ENCODE data around the gene SWI5. TPM values are rescaled to one million over a fixed set of nuclear protein-coding genes. Genes with fewer than 3 reads are reported as not detected.
A peak's percentile ranks its signal among the peaks of the same experiment; 100 is the strongest.
"Not testable (repeated sequence)": the region's sequence is repeated elsewhere in the genome, so short reads cannot be mapped to it uniquely, and the experiment has no call there.

SWI5 gene
- total RNA-seq, result 30.0 and 30.7 TPM in 2 replicates

DNA sequence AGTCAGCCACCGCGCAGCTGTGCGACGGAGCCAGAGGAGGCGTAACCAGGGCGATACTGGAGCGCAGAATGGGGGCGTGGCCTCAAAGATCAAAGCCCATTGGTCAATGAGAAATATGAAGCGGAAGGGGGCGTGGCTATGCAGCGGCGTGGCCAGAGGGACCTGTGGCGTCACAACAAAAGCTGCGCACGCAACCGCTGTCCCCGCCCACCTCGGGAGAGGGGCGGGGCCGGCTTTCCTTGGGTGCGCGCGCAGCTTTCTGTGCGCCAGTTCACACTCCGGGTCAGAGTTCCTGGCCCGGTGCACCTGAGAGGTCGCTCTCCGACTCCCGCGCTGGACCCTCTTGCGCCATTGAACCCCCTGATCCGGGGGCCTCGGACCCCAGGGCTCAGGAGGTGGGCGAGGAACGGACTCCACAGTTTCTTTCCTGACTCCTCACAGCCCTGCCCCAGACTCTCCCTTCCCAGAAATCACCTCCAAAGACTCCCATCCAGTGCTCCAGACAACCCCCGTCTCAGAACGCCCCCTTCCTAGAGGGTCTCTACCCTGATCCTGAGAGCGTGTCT is at the start of gene SWI5:
TSS of gene SWI5 (plus strand) at position 269 of the 566 bp plus-strand sequence.
- no peak for FAIRE-seq
- DNase-seq (ENCODE audit: low read depth), result peak; percentile 96
- Histone ChIP-seq H3K4me3 (ENCODE audit: low read depth, low read length) (peak within 1 kb of the TSS; percentile 91), H3K27me3 (ENCODE audit: control insufficient read depth, insufficient read depth, low read length) (no peaks in the 10 kb centered on the region), H3K36me3 (ENCODE audit: control insufficient read depth, insufficient read depth, low read length) (peaks cover 2% of the 10 kb centered on the region)
- TF ChIP-seq, protein P1, sequence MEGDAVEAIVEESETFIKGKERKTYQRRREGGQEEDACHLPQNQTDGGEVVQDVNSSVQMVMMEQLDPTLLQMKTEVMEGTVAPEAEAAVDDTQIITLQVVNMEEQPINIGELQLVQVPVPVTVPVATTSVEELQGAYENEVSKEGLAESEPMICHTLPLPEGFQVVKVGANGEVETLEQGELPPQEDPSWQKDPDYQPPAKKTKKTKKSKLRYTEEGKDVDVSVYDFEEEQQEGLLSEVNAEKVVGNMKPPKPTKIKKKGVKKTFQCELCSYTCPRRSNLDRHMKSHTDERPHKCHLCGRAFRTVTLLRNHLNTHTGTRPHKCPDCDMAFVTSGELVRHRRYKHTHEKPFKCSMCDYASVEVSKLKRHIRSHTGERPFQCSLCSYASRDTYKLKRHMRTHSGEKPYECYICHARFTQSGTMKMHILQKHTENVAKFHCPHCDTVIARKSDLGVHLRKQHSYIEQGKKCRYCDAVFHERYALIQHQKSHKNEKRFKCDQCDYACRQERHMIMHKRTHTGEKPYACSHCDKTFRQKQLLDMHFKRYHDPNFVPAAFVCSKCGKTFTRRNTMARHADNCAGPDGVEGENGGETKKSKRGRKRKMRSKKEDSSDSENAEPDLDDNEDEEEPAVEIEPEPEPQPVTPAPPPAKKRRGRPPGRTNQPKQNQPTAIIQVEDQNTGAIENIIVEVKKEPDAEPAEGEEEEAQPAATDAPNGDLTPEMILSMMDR (IDR thresholded peaks at IDR 0.05; ENCODE audit: insufficient read depth, low read length, severe bottlenecking), result no peak

DNA sequence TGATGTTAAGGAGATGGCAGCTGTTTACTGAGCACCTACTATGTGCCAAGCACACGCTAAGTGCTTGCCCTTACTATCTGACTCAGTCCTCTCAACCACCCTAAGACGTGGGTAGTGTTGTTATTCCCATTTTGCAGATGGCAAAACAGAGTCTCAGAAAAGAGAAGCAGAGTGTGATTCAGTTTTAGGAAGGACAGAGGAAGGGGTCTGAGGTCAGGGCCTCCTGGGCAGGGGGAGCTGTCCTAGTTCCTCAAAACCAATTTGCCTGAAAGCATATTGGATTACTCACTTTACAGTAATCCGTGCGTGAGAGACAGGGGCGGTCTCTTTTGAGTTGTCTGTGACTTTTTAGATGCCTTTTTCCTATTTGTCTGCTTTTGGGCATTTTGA is 49.7 kb upstream of the SWI5 start:
- Histone ChIP-seq H3K4me3 (ENCODE audit: low read depth, low read length) (no peak overlapping the region), H3K36me3 (ENCODE audit: control insufficient read depth, insufficient read depth, low read length) (no peaks in the 10 kb centered on the region), H3K27me3 (ENCODE audit: control insufficient read depth, insufficient read depth, low read length) (peaks cover 2% of the 10 kb centered on the region)
- no peak for FAIRE-seq
- TF ChIP-seq, protein P1 (IDR thresholded peaks at IDR 0.05; ENCODE audit: insufficient read depth, low read length, severe bottlenecking), result no peak
- DNase-seq (ENCODE audit: low read depth), result no peak

DNA sequence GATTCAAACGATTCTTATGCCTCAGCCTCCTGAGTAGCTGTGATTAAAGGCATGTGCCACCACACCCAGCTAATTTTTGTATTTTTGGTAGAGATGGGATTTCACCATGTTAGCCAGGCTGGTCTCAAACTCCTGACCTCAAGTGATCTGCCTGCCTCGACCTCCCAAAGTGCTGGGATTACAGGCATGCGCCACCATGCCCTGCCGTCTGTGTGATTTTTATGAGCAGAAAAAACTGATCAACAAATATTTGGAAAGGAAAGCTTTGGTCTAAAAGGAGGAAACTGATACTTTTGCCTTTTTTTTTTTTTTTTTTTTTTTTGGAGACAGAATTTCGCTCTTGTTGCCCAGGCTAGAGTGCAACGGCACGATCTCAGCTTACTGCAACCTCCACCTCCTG is 45.2 kb upstream of the SWI5 start:
- H3K4me3 ChIP-seq (ENCODE audit: low read depth, low read length); DNase-seq (ENCODE audit: low read depth); H3K36me3 ChIP-seq (ENCODE audit: control insufficient read depth, insufficient read depth, low read length); FAIRE-seq; H3K27me3 ChIP-seq (ENCODE audit: control insufficient read depth, insufficient read depth, low read length): not testable (repeated sequence)

DNA sequence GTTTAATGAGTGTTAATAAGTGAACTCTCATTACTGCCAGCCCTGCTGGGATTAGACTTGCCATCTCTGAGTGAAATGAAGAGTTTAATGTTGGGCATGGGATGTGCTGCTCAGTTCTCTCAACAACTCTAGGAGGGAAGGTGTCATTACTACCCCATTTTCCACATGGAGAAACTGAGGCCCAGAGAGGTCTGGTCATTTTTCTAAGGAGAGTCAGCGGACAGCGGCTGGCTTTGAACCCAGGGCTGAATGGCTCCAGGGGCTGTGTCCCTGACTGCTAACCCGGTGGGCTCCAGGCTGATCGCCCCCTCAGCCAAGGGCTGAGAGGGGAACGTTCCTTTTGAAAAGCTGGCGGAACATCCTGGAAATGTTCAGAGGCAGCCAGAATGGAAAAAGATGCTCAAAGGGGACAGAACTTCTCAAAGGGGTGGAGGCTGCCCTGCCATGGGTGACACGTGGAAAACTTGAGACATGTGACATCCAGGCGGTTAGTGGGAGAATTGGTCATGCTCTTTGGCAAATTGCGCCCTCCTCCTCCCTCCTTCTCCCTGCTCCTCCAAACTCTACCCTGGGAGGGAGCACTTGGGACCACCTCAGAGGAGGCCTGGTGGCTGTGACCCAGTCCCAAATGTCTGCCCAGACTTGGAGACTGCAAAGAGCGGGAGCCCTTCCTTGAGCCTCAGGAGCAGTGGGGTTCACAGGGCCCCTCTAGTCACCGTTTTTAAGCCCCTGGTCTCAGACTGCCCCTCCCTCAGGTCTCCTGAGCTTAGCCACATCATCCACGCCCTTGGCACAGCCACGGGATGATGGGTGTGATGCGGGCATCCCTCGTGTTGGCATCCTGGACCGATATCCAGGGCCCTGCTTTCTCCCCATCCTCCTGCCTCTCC is 44.2 kb upstream of the SWI5 start:
- H3K4me3 ChIP-seq (ENCODE audit: low read depth, low read length), result no peak overlapping the region
- no peaks in the 10 kb centered on the region for H3K36me3 ChIP-seq (ENCODE audit: control insufficient read depth, insufficient read depth, low read length)
- no peak for DNase-seq (ENCODE audit: low read depth)
- FAIRE-seq, result no peak
- TF ChIP-seq, protein P1 (IDR thresholded peaks at IDR 0.05; ENCODE audit: insufficient read depth, low read length, severe bottlenecking), result no peak
- no peaks in the 10 kb centered on the region for H3K27me3 ChIP-seq (ENCODE audit: control insufficient read depth, insufficient read depth, low read length)

DNA sequence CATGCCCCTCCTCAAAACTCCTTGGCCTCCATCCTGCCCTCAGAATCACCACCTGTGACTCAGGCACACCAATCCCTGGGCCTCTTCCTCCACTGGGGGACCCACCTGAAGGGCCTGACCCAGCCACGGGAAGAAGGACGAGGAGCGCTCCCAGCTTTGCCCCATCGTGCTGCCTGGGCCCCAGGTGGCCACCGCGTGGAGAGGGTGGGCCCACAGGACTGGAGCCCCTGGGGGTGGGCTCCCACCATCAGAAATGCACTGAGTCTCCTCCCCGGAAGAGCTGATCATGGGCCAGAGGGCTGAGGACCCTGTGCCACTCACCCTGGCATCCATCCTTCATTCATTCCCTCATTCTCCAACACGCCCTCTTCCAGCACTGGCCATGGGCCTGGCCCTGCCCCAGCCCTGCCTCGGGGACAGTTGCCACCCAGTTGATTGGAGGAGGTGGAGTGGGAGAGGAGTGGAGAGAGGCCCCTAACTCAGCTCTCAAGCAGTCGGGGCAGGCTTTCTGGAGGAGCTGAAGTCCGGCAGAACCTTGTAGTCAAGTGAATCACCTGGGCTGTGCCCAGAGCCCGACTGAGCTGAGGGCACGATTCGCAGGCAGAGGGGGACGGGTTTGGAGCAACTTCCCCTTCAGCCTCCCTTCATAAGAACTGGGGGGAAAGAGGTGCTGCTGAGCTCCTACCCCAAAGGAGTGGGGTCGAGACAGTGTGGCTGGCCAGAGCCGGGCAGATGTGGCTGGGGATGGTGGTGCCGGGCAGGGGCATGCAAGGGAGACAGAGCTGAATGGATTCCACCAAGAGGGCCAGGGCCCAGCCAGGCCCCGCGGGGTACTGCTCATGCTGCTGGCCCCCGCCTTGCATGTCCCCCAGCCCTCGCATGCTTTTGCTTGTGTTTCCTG is 43.3 kb upstream of the SWI5 start:
- no peak for DNase-seq (ENCODE audit: low read depth)
- FAIRE-seq, result no peak
- Histone ChIP-seq H3K4me3 (ENCODE audit: low read depth, low read length) (no peak overlapping the region), H3K27me3 (ENCODE audit: control insufficient read depth, insufficient read depth, low read length) (no peaks in the 10 kb centered on the region), H3K36me3 (ENCODE audit: control insufficient read depth, insufficient read depth, low read length) (no peaks in the 10 kb centered on the region)
- TF ChIP-seq, protein P1 (IDR thresholded peaks at IDR 0.05; ENCODE audit: insufficient read depth, low read length, severe bottlenecking), result no peak

Data from bronchial epithelial cell (primary cell).